Ovary (tissue), 9 donors: Measurements from ENCODE around the gene CNDP1. TPM values are rescaled to one million over a fixed set of nuclear protein-coding genes. Genes with fewer than 3 reads are reported as not detected.

ENCODE experiments used
- DNase-seq, 5 donors: peaks; one replicate each; pipeline ENCODE4 v3.0.0-alpha.2; 2019 to 2020
- H3K27ac ChIP-seq, 2 donors: fragments of 200-600 bp; one replicate each; pipeline versions ENCODE4 v1.5.1 to v1.8.0; 2019 to 2022
- H3K27me3 ChIP-seq: fragments of 200-600 bp; one replicate; pipeline ENCODE4 v1.8.0; 2022
- H3K36me3 ChIP-seq: fragments of 200-600 bp; sonication (generic); one replicate; pipeline ENCODE4 v1.5.1; 2019
- H3K4me1 ChIP-seq: one replicate; pipeline ENCODE4 v1.8.1; 2013; ENCODE audit warnings: mild to moderate bottlenecking, moderate library complexity; ENCODE audit not compliant: insufficient read depth
- H3K4me3 ChIP-seq: fragments of 200-600 bp; sonication (generic); one replicate; pipeline ENCODE4 v1.5.1; 2017
- H3K9me3 ChIP-seq, 2 donors: fragments of 200-600 bp in 1 of 2; sonication (generic) in 1 of 2; one replicate each; pipeline versions ENCODE4 v1.5.1 to v1.8.1; 2013 to 2019; ENCODE audit warnings: mild to moderate bottlenecking in 1 of 2, moderate library complexity in 1 of 2
- EP300 ChIP-seq: sonication (generic); formaldehyde crosslinking; IDR thresholded peaks from one replicate; pipeline ENCODE4 v1.6.1; 2017; ENCODE audit warnings: antibody characterized with exemption
- POLR2A ChIP-seq: fragments of 450-650 bp; IDR thresholded peaks from one replicate; pipeline ENCODE4 v1.6.1; 2017; ENCODE audit warnings: antibody characterized with exemption, mild to moderate bottlenecking, moderate library complexity
- WGBS, 3 donors: extraction: QIAGEN DNeasy Blood & Tissue Kit in 1 of 3; methylation state at CpG; one replicate each; pipeline versions ENCODE4 v1.1.5 to v1.1.7; 2013 to 2017; 5-methylcytosine and 5-hydroxymethylcytosine counted together
- intact Hi-C, 4 donors: fragments of 100-400 bp; cut with DNase I; formaldehyde crosslinking; loops; one replicate each; pipeline versions ENCODE4 v1.11.0 to v1.15.1; 2022 to 2023
- polyA plus RNA-seq, 2 donors: library from polyadenylated mRNA; stranded (reverse); fragments of 200-250 nt in 1 of 2; fragments of 350-450 nt in 1 of 2; fragmentation: Illumina TruSeq in 1 of 2; extraction: RNeasy Lipid Tissue Mini Kit (QIAGEN cat#74804) in 1 of 2; gene quantifications; one replicate each; pipeline ENCODE4 v1.2.3, GENCODE V29; 2013 to 2014
- total RNA-seq, 7 donors: library from RNA; depleted of rRNA in 2 of 7; stranded (reverse); fragments of >200 nt in 2 of 7; fragmentation: NEBNext Ultra II Directional in 3 of 7; extraction: Animal tissue kit (Norgen Biotek cat#: 25700) in 3 of 7; gene quantifications; one replicate each; pipeline versions ENCODE4 v1.1.0 to v1.2.4, GENCODE V29; 2016 to 2023
- TF ChIP-seq, protein P1 (sequence below), 3 donors: fragments of 450-650 bp in 2 of 3; fragments of 200-600 bp in 1 of 3; IDR thresholded peaks; one replicate each; pipeline versions ENCODE4 v1.5.1 to v1.8.0; 2016 to 2022; ENCODE audit warnings: antibody characterized with exemption in 3 of 3, mild to moderate bottlenecking in 1 of 3
- donor health status: DM: no; HTN: no; CAD: no; lungs with moderate emphysema.
- donor health status: DM: no; HTN: no; CAD: no.
- donor health status: Bipolar disorder and iron deficiency.
- donor health status: DM: yes; HTN: yes; CAD: no.
- donor health status: DM: no; HTN: no; CAD: no.
- donor health status: DM: yes; HTN: yes; CAD: no.

CNDP1 gene
- total and polyA plus RNA-seq, 9 donors: 0.02 to 0.35 (median 0.15) TPM; not detected in 3

DNA sequence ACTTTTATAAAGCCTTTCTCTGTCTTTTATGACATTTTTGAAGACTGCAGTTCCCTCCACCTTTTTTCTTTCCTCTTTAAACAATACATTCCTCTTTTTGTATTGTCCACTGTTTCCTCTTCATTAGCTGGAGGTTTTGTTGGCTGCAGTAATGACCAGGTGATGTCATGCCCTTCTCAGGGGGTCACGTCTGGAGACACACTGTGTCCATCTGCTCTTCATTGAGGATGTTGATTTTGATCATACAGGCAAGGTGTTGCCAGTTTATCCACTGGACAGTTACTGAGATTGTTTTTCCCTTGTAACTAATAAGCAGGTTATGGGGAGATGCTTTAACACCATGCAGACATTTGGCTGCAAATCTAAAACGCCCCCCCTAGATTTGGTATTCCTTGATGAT is 83.2 kb downstream of the CNDP1 start:
- H3K4me3 ChIP-seq: no peak overlapping the region
- TF ChIP-seq EP300 (no peak), POLR2A (no peak)
- TF ChIP-seq, protein P1, sequence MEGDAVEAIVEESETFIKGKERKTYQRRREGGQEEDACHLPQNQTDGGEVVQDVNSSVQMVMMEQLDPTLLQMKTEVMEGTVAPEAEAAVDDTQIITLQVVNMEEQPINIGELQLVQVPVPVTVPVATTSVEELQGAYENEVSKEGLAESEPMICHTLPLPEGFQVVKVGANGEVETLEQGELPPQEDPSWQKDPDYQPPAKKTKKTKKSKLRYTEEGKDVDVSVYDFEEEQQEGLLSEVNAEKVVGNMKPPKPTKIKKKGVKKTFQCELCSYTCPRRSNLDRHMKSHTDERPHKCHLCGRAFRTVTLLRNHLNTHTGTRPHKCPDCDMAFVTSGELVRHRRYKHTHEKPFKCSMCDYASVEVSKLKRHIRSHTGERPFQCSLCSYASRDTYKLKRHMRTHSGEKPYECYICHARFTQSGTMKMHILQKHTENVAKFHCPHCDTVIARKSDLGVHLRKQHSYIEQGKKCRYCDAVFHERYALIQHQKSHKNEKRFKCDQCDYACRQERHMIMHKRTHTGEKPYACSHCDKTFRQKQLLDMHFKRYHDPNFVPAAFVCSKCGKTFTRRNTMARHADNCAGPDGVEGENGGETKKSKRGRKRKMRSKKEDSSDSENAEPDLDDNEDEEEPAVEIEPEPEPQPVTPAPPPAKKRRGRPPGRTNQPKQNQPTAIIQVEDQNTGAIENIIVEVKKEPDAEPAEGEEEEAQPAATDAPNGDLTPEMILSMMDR (IDR thresholded peaks at IDR 0.05): no peak
- no peaks in the 10 kb centered on the region for H3K36me3 ChIP-seq
- H3K27ac ChIP-seq: no peak overlapping the region
- no peaks in the 10 kb centered on the region for H3K27me3 ChIP-seq
- H3K9me3 ChIP-seq: no peaks in the 10 kb centered on the region
- WGBS, 3 donors: 85 to 93% (median 90%) methylated on average over 2 of the region's 2 CpGs
- H3K4me1 ChIP-seq: no peaks in the 10 kb centered on the region
- no peak for DNase-seq
- intact Hi-C loops: no loop called here

DNA sequence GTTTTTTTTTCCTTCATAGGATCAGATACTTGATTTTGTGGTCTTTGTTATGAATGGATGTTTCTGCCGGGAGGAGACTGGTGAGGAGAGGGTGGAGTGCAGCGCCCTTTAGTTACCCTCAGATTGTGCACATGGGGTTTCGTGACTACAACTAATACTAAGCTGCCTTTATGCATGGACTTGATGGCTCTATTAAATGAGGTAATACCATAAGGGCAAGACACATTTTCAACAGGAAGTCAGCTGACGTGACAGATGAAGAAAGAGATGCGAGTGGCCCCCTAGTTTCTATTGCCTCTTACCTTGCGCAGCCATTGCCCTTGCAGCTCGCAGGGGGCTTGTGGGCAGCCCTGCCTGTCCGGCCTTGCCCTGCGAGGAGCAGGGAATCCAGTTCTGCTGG is 87.8 kb downstream of the CNDP1 start:
- Histone ChIP-seq H3K27ac (no peak overlapping the region), H3K9me3 (no peaks in the 10 kb centered on the region), H3K4me1 (peaks cover 7% of the 10 kb centered on the region), H3K27me3 (no peaks in the 10 kb centered on the region), H3K36me3 (no peaks in the 10 kb centered on the region), H3K4me3 (no peak overlapping the region)
- no peak for DNase-seq
- WGBS, 3 donors: 83 to 92% (median 84%) methylated on average over 9 of the region's 9 CpGs
- TF ChIP-seq, protein P1 (IDR thresholded peaks at IDR 0.05): no peak
- TF ChIP-seq POLR2A: no peak
- TF ChIP-seq EP300: no peak
- intact Hi-C loops: no loop called here

DNA sequence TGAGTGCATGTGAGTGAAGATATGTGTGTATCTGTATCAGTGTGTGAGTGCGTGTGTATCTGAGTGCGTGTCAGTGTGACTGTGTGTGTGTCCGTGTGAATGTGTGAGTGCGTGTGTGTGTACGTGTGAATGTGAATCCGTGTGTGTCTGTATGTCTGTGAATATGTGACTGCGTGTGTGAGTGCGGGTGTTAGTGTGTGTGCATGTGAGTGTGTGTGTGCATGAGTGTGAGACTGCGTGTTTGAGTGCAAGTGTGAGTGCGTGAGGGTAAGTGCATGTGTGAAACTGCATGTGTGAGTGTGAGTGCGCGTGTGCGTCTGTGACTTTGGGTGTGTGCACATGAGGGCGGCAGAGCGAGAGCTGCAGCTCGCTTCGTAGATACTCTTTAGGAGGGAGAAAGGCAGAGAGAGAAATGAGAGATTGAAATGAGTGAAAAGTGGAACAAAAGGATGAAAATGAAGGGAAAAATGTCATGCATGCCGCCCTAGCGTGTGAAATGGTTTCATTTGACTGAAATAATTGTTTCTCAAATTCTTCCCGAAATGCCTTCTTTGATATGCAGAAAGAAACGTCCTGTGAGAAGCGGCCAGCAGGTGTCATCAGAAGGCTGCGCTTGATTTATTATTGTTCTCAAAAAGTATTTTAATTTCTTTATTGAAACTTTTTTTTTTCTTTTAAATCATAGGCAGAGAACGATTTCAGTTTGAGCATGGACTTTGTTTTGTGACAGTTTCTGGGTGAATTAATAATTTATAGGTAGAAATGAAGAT is 88.9 kb downstream of the CNDP1 start:
- intact Hi-C loops: no loop called here
- peak in 1 of 5 donors; percentile 51 for DNase-seq
- no peaks in the 10 kb centered on the region for H3K9me3 ChIP-seq
- H3K27ac ChIP-seq: no peak overlapping the region
- no peaks in the 10 kb centered on the region for H3K36me3 ChIP-seq
- no peaks in the 10 kb centered on the region for H3K27me3 ChIP-seq
- no peak for TF ChIP-seq POLR2A
- no peak for TF ChIP-seq EP300
- TF ChIP-seq, protein P1 (IDR thresholded peaks at IDR 0.05): no peak
- no peak overlapping the region for H3K4me3 ChIP-seq
- H3K4me1 ChIP-seq: peaks cover 7% of the 10 kb centered on the region
- WGBS, 3 donors: 58 to 72% (median 59%) methylated on average over 24 of the region's 24 CpGs

DNA sequence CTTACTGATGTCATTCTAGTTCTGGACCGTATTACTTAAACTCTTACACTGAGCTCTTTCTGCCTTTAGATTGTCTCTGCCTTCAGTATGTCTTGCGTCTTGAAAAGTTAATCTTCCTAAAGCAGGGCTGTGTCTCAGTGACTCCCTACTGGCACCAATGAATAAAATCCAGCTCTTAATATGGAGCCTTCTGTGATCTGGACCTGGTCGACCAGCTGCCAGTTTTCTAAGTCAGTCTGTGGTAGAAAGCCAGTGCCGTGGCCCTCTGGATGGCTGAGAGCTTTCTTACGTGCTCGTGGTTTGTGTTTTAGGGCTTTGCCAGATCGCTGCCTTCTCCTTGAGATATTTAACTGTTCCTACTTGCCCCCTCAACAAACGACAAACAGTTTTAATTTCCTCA is 90.2 kb downstream of the CNDP1 start:
- H3K4me3 ChIP-seq: no peak overlapping the region
- intact Hi-C loops: no loop called here
- DNase-seq: no peak
- H3K4me1 ChIP-seq: peaks cover 7% of the 10 kb centered on the region
- TF ChIP-seq EP300: no peak
- no peak for TF ChIP-seq POLR2A
- TF ChIP-seq, protein P1 (IDR thresholded peaks at IDR 0.05): no peak
- no peaks in the 10 kb centered on the region for H3K27me3 ChIP-seq
- H3K36me3 ChIP-seq: no peaks in the 10 kb centered on the region
- H3K9me3 ChIP-seq: no peaks in the 10 kb centered on the region
- H3K27ac ChIP-seq: no peak overlapping the region
- 46 to 68% (median 58%) methylated on average over 8 of the region's 8 CpGs for WGBS, 3 donors
